Activated CD8-positive, alpha-beta T cell treated with anti-CD3 and anti-CD28 coated beads for 36 hours (primary cell): ENCODE data around the gene AIFM3. TPM values are rescaled to one million over a fixed set of nuclear protein-coding genes. Genes with fewer than 3 reads are reported as not detected.
"Not testable (repeated sequence)": the region's sequence is repeated elsewhere in the genome, so short reads cannot be mapped to it uniquely, and the experiment has no call there.

ENCODE experiments used
- ATAC-seq: fragments of 200-7000 bp; cut with Tn5 transposase; one replicate; pipeline ENCODE4 v1.10.0; 2021; ENCODE audit warnings: mild to moderate bottlenecking, moderate library complexity
- CTCF ChIA-PET: fragments of 350-600 bp; sonication (Branson Sonifier 250); formaldehyde crosslinking; loops from one replicate; lab custom pipeline; 2021; ENCODE audit warnings: antibody characterized with exemption; lab: Charles Lee
- POLR2A ChIA-PET: fragments of 350-600 bp; sonication (Branson Sonifier 250); formaldehyde crosslinking; loops from one replicate; lab custom pipeline; 2021; ENCODE audit warnings: antibody characterized with exemption; lab: Charles Lee
- DNase-seq: peaks from one replicate; pipeline ENCODE4 v3.0.0-alpha.2; 2020
- H3K27ac Mint-ChIP-seq: one replicate; pipeline ENCODE4 v1.8.0; 2021; ENCODE audit warnings: mild to moderate bottlenecking, mixed read lengths
- H3K27me3 Mint-ChIP-seq: one replicate; pipeline ENCODE4 v1.8.0; 2021; ENCODE audit warnings: mixed read lengths
- H3K36me3 Mint-ChIP-seq: one replicate; pipeline ENCODE4 v1.8.0; 2021; ENCODE audit warnings: low read depth, mixed read lengths
- H3K4me1 Mint-ChIP-seq: one replicate; pipeline ENCODE4 v1.8.0; 2021; ENCODE audit warnings: low read depth, mixed read lengths
- H3K4me3 Mint-ChIP-seq: one replicate; pipeline ENCODE4 v1.8.0; 2021; ENCODE audit warnings: mild to moderate bottlenecking, moderate library complexity, mixed read lengths
- H3K9me3 Mint-ChIP-seq: one replicate; pipeline ENCODE4 v1.8.0; 2021; ENCODE audit warnings: mixed read lengths
- CTCF ChIP-seq: fragments of 200-600 bp; IDR thresholded peaks from one replicate; pipeline ENCODE4 v1.8.0; 2022; ENCODE audit warnings: antibody characterized with exemption, mild to moderate bottlenecking
- intact Hi-C: fragments of 100-400 bp; cut with micrococcal nuclease; formaldehyde crosslinking; loops from one replicate; pipeline ENCODE4 v1.10.0; 2022
- total RNA-seq, 2 experiments: library from RNA; stranded (reverse); gene quantifications; one replicate each; pipeline ENCODE4 v1.2.3, GENCODE V29; 2021

AIFM3 gene
- total RNA-seq, 2 experiments from 2014 or later: 0.25 to 0.40 TPM

- intact Hi-C loops: no loop called here
- CTCF ChIA-PET: interaction anchor here (1.3 kb wide), 1 partner anchor 14 kb away, joined by 4 read pairs; the partner anchor contains the start of gene CRKL
- DNase-seq (no peak), ATAC-seq (no peak)
- Mint-ChIP-seq H3K4me3 (no peak overlapping the region), H3K27ac (no peak overlapping the region), H3K36me3 (peaks cover 39% of the 10 kb centered on the region), H3K9me3 (no peaks in the 10 kb centered on the region), H3K27me3 (no peaks in the 10 kb centered on the region), H3K4me1 (peaks cover 40% of the 10 kb centered on the region)
- TF ChIP-seq CTCF: no peak
- POLR2A ChIA-PET: no interaction called here
Measured at GRCh38 chr22:20931126-20931654, 35.9 kb upstream of the AIFM3 start.

- no peak for TF ChIP-seq CTCF
- no peaks in the 10 kb centered on the region for H3K9me3 Mint-ChIP-seq
- ChIA-PET POLR2A (interaction anchor here (0.7 kb wide), 1 partner anchor 26 kb away, joined by 3 read pairs; no protein-coding TSS in a partner anchor), CTCF (interaction anchor here (1.2 kb wide), 1 partner anchor 27 kb away, joined by 3 read pairs; no protein-coding TSS in a partner anchor)
- H3K36me3 Mint-ChIP-seq: peaks cover 45% of the 10 kb centered on the region
- DNase-seq: no peak
- ATAC-seq: no peak
- H3K27me3 Mint-ChIP-seq: no peaks in the 10 kb centered on the region
- peaks cover 53% of the 10 kb centered on the region for H3K4me1 Mint-ChIP-seq
- intact Hi-C loops: no loop called here
- no peak overlapping the region for H3K4me3 Mint-ChIP-seq
- H3K27ac Mint-ChIP-seq: no peak overlapping the region
Measured at GRCh38 chr22:20933910-20934309, 33.1 kb upstream of the AIFM3 start.

- H3K4me3 Mint-ChIP-seq, ATAC-seq, H3K9me3 Mint-ChIP-seq, intact Hi-C loops, H3K27me3 Mint-ChIP-seq, H3K27ac Mint-ChIP-seq, DNase-seq: not testable (repeated sequence)
- CTCF ChIA-PET: interaction anchor here (1.2 kb wide), 1 partner anchor 26 kb away, joined by 3 read pairs; no protein-coding TSS in a partner anchor
- POLR2A ChIA-PET: interaction anchor here (0.6 kb wide), 1 partner anchor 859 kb away, joined by 3 read pairs; no protein-coding TSS in a partner anchor
- Mint-ChIP-seq H3K36me3 (peaks cover 46% of the 10 kb centered on the region), H3K4me1 (peaks cover 56% of the 10 kb centered on the region)
Measured at GRCh38 chr22:20935049-20935448, 32.0 kb upstream of the AIFM3 start.

GRCh38 chr22:20935780-20936539 is 31.1 kb upstream of the AIFM3 start:
- H3K4me3 Mint-ChIP-seq, H3K27me3 Mint-ChIP-seq, intact Hi-C loops, POLR2A ChIA-PET, H3K9me3 Mint-ChIP-seq, ATAC-seq, H3K27ac Mint-ChIP-seq, DNase-seq: not testable (repeated sequence)
- H3K36me3 Mint-ChIP-seq: peaks cover 48% of the 10 kb centered on the region
- H3K4me1 Mint-ChIP-seq: peaks cover 65% of the 10 kb centered on the region
- CTCF ChIA-PET: interaction anchor here (0.8 to 1.5 kb wide), 3 partner anchors 15 to 50 kb away, joined by 3 to 4 read pairs (median 3); no protein-coding TSS in a partner anchor

- peak overlapping the region; percentile 17 for H3K27ac Mint-ChIP-seq
- ChIA-PET CTCF (interaction anchor here (1.3 to 1.6 kb wide), 3 partner anchors 20 to 52 kb away, joined by 3 to 4 read pairs (median 4); partner anchors contain the start of gene CRKL), POLR2A (interaction anchor here (0.7 kb wide), 1 partner anchor 13 kb away, joined by 3 read pairs; no protein-coding TSS in a partner anchor)
- intact Hi-C loops: no loop called here
- peaks cover 55% of the 10 kb centered on the region for H3K36me3 Mint-ChIP-seq
- no peak for ATAC-seq
- H3K9me3 Mint-ChIP-seq: no peaks in the 10 kb centered on the region
- no peak overlapping the region for H3K4me3 Mint-ChIP-seq
- TF ChIP-seq CTCF: no peak
- no peaks in the 10 kb centered on the region for H3K27me3 Mint-ChIP-seq
- peaks cover 67% of the 10 kb centered on the region for H3K4me1 Mint-ChIP-seq
- DNase-seq: no peak
Measured at GRCh38 chr22:20937031-20937793, 29.8 kb upstream of the AIFM3 start.
